Measurements from ENCODE around the gene SMPX. TPM values are rescaled to one million over a fixed set of nuclear protein-coding genes. Genes with fewer than 3 reads are reported as not detected.

The SMPX gene
- polyA plus RNA-seq, 1 of the 3 experiments (the other 2 are of a cell fraction): not detected

GRCh38 chrX:21741364-21741763, 16.6 kb downstream of the SMPX start:
- peaks cover 0 to 3% of the 10 kb centered on the region in 2 experiments; a peak in 1 of 4 replicates for H3K4me1 ChIP-seq (ENCODE audit: control insufficient read depth in 1 of 2, insufficient read depth in 2 of 2, low read depth in 1 of 2, low read length in 1 of 2)
- no peak overlapping the region for H3K4me3 ChIP-seq (ENCODE audit: low read depth in 2 of 2, low read length in 1 of 2)
- H3K9me3 ChIP-seq: no peaks in the 10 kb centered on the region
- no peaks in the 10 kb centered on the region for H3K27me3 ChIP-seq (ENCODE audit: insufficient read depth)
- no peaks in the 10 kb centered on the region for H3K9me2 ChIP-seq
- H3K27ac ChIP-seq (ENCODE audit: low read depth in 2 of 2, low read length in 1 of 2): no peak overlapping the region
- no peak for TF ChIP-seq YY1 (IDR thresholded peaks at IDR 0.05; ENCODE audit: low read depth)
- no peak for TF ChIP-seq PBX3 (IDR thresholded peaks at IDR 0.05)
- TF ChIP-seq ZBTB33 (IDR thresholded peaks at IDR 0.05; ENCODE audit: borderline replicate concordance, low read depth): no peak
- TF ChIP-seq USF1 (IDR thresholded peaks at IDR 0.05; ENCODE audit: borderline replicate concordance, low read depth): no peak
- TF ChIP-seq CTCF (IDR thresholded peaks at IDR 0.05): no peak
- TF ChIP-seq TAF1 (IDR thresholded peaks at IDR 0.05; ENCODE audit: borderline replicate concordance, low read depth, low read length): no peak
- TF ChIP-seq JUND (IDR thresholded peaks at IDR 0.05): no peak
- no peak for TF ChIP-seq MXI1 (IDR thresholded peaks at IDR 0.05; ENCODE audit: low read depth, low read length)
- TF ChIP-seq POLR2AphosphoS5 (IDR thresholded peaks at IDR 0.05; ENCODE audit: low read depth, low read length): no peak
- no peak for TF ChIP-seq FOXJ3 (CRISPR knock-in tag; IDR thresholded peaks at IDR 0.05)
- TF ChIP-seq RAD21 (IDR thresholded peaks at IDR 0.05; ENCODE audit: low read length): no peak
- TF ChIP-seq RCOR1 (IDR thresholded peaks at IDR 0.05; ENCODE audit: low read length): no peak
- TF ChIP-seq FOXM1 (IDR thresholded peaks at IDR 0.05; ENCODE audit: low read depth): no peak
- no peak for TF ChIP-seq EZH2phosphoT487 (IDR thresholded peaks at IDR 0.05; ENCODE audit: borderline replicate concordance, low read depth)
- TF ChIP-seq RFX5 (IDR thresholded peaks at IDR 0.05; ENCODE audit: low read length): no peak
- no peak for TF ChIP-seq ELF1 (IDR thresholded peaks at IDR 0.05)
- TF ChIP-seq CHD2 (IDR thresholded peaks at IDR 0.05; ENCODE audit: low read length, partially characterized antibody): no peak
- TF ChIP-seq REST (IDR thresholded peaks at IDR 0.05; ENCODE audit: low read depth, low read length): no peak
- no peak for TF ChIP-seq MEF2A (IDR thresholded peaks at IDR 0.05; ENCODE audit: borderline replicate concordance, low read depth)
- TF ChIP-seq SIN3A (IDR thresholded peaks at IDR 0.05; ENCODE audit: borderline replicate concordance, low read depth, low read length): no peak
- POLR2A ChIA-PET: no interaction called here
- no peaks in the 10 kb centered on the region for H3K36me3 ChIP-seq (replicated peaks in 1 of 2; ENCODE audit: control insufficient read depth in 1 of 2, insufficient read depth in 2 of 2, low read length in 1 of 2)
- H3K79me2 ChIP-seq (ENCODE audit: insufficient read depth): no peaks in the 10 kb centered on the region
- no peaks in the 10 kb centered on the region for H4K20me1 ChIP-seq (ENCODE audit: insufficient read depth)
- no peak overlapping the region for H3K4me2 ChIP-seq
- no peak for DNase-seq
- no peak overlapping the region for H2AFZ ChIP-seq (ENCODE audit: low read depth)
- CTCF ChIA-PET: interaction anchor here (1.2 to 1.8 kb wide), 3 partner anchors 16 to 1214 kb away, joined by 4 to 8 read pairs (median 4); no protein-coding TSS in a partner anchor
- H3K9ac ChIP-seq: no peak overlapping the region
- no peaks in the 10 kb centered on the region for H3F3A ChIP-seq (replicated peaks; ENCODE audit: insufficient read depth)
